Measurements from ENCODE around the gene PRR20D. TPM values are rescaled to one million over a fixed set of nuclear protein-coding genes. Genes with fewer than 3 reads are reported as not detected.
A peak's percentile ranks its signal among the peaks of the same experiment; 100 is the strongest.
"Not testable (repeated sequence)": the region's sequence is repeated elsewhere in the genome, so short reads cannot be mapped to it uniquely, and the experiment has no call there.

PRR20D gene
- total RNA-seq, result not detected

GRCh38 chr13:57160332-57160731 is at the start of gene PRR20D:
TSS of gene PRR20D (plus strand) at chr13:57160632. CDS start at chr13:57161019, 387 bp downstream.
- not testable (repeated sequence) for H3K9me3 ChIP-seq; H3K4me1 ChIP-seq; H3K27ac ChIP-seq; H3K4me3 ChIP-seq; H3K27me3 ChIP-seq; ATAC-seq (ENCODE audit: low FRiP score in 2 of 2); DNase-seq; H3K36me3 ChIP-seq
- WGBS, 2 donors, result no CpG with 5 or more reads among the region's 22 CpGs

- Histone ChIP-seq H3K27me3 (no peaks in the 10 kb centered on the region), H3K27ac (no peak overlapping the region), H3K4me3 (no peak overlapping the region), H3K9me3 (no peaks in the 10 kb centered on the region), H3K36me3 (no peaks in the 10 kb centered on the region), H3K4me1 (no peaks in the 10 kb centered on the region)
- DNase-seq, result no peak
- ATAC-seq (ENCODE audit: low FRiP score in 2 of 2), result no peak
- TF ChIP-seq CTCF (IDR thresholded peaks at IDR 0.05) (no peak), POLR2A (IDR thresholded peaks at IDR 0.05) (no peak), POLR2AphosphoS5 (IDR thresholded peaks at IDR 0.05) (no peak), EP300 (IDR thresholded peaks at IDR 0.05) (no peak)
- 91 to 97% methylated on average over 4 of the region's 4 CpGs for WGBS, 2 donors
These were observed 45.5 kb upstream of the PRR20D start for GRCh38 chr13:57114945-57115344.

- no peaks in the 10 kb centered on the region for H3K4me1 ChIP-seq
- 75 to 77% methylated on average over 1 of the region's 1 CpG for WGBS, 2 donors
- no peak for DNase-seq
- no peaks in the 10 kb centered on the region for H3K27me3 ChIP-seq
- H3K9me3 ChIP-seq, result no peaks in the 10 kb centered on the region
- no peak overlapping the region for H3K4me3 ChIP-seq
- H3K36me3 ChIP-seq, result no peaks in the 10 kb centered on the region
- TF ChIP-seq EP300 (IDR thresholded peaks at IDR 0.05) (no peak), POLR2A (IDR thresholded peaks at IDR 0.05) (no peak), POLR2AphosphoS5 (IDR thresholded peaks at IDR 0.05) (no peak), CTCF (IDR thresholded peaks at IDR 0.05) (no peak)
- H3K27ac ChIP-seq, result no peak overlapping the region
- peak in 1 of 2 donors; percentile 56 for ATAC-seq (ENCODE audit: low FRiP score in 2 of 2)
These were observed 36.8 kb upstream of the PRR20D start for GRCh38 chr13:57123681-57124080.

- no peak overlapping the region for H3K27ac ChIP-seq
- 86 to 90% methylated on average over 6 of the region's 6 CpGs for WGBS, 2 donors
- DNase-seq (no peak), ATAC-seq (ENCODE audit: low FRiP score in 2 of 2) (no peak)
- no peak for TF ChIP-seq CTCF (IDR thresholded peaks at IDR 0.05)
- TF ChIP-seq POLR2A (IDR thresholded peaks at IDR 0.05), result no peak
- TF ChIP-seq EP300 (IDR thresholded peaks at IDR 0.05), result no peak
- TF ChIP-seq POLR2AphosphoS5 (IDR thresholded peaks at IDR 0.05), result no peak
- no peaks in the 10 kb centered on the region for H3K36me3 ChIP-seq
- no peaks in the 10 kb centered on the region for H3K4me1 ChIP-seq
- no peak overlapping the region for H3K4me3 ChIP-seq
- no peaks in the 10 kb centered on the region for H3K27me3 ChIP-seq
- no peaks in the 10 kb centered on the region for H3K9me3 ChIP-seq
These were observed 31.5 kb upstream of the PRR20D start for GRCh38 chr13:57128909-57129308.

GRCh38 chr13:57136093-57136492 is 24.3 kb upstream of the PRR20D start:
- Histone ChIP-seq H3K36me3 (no peaks in the 10 kb centered on the region), H3K27me3 (no peaks in the 10 kb centered on the region), H3K4me3 (no peak overlapping the region), H3K27ac (no peak overlapping the region), H3K4me1 (no peaks in the 10 kb centered on the region), H3K9me3 (peaks cover 0 to 4% (median 0%) of the 10 kb centered on the region in 4 donors)
- 49 to 51% methylated on average over 2 of the region's 2 CpGs for WGBS, 2 donors
- DNase-seq (no peak), ATAC-seq (ENCODE audit: low FRiP score in 2 of 2) (no peak)
- TF ChIP-seq POLR2AphosphoS5 (IDR thresholded peaks at IDR 0.05), result no peak
- TF ChIP-seq POLR2A (IDR thresholded peaks at IDR 0.05), result no peak

- ATAC-seq (ENCODE audit: low FRiP score in 2 of 2), result no peak
- TF ChIP-seq CTCF (IDR thresholded peaks at IDR 0.05) (no peak), POLR2A (IDR thresholded peaks at IDR 0.05) (no peak), EP300 (IDR thresholded peaks at IDR 0.05) (no peak), POLR2AphosphoS5 (IDR thresholded peaks at IDR 0.05) (no peak)
- DNase-seq, result no peak
- WGBS, 2 donors, result 68 to 79% methylated on average over 4 of the region's 4 CpGs
- Histone ChIP-seq H3K27ac (no peak overlapping the region), H3K9me3 (peaks cover 0 to 4% (median 0%) of the 10 kb centered on the region in 4 donors), H3K4me1 (no peaks in the 10 kb centered on the region), H3K27me3 (no peaks in the 10 kb centered on the region), H3K4me3 (no peak overlapping the region), H3K36me3 (no peaks in the 10 kb centered on the region)
These were observed 22.8 kb upstream of the PRR20D start for GRCh38 chr13:57137585-57137984.
